K562 (cell line): ENCODE measurements around the gene VPREB1. TPM values are rescaled to one million over a fixed set of nuclear protein-coding genes. Genes with fewer than 3 reads are reported as not detected.

Experiments used
- E2F3 ChIP-seq: fragments of 250-450 bp; sonication (Bioruptor Pico); IDR thresholded peaks from 2 replicates; pipeline ENCODE4 v1.4.0; 2020; ENCODE audit warnings: mild to moderate bottlenecking
- GABPA ChIP-seq: fragments of 200-800 bp; sonication (Bioruptor generic); conservative IDR thresholded peaks from 2 replicates; pipeline ENCODE4 v1.6.1; 2016; ENCODE audit warnings: low read depth, missing genetic modification characterization, missing compliant biosample characterization
- HNRNPH1 ChIP-seq: fragments of 200-400 bp; formaldehyde crosslinking; optimal IDR thresholded peaks from 2 replicates; pipeline ENCODE3; 2017; ENCODE audit warnings: low read depth, mild to moderate bottlenecking, low read length, moderate library complexity
- MED1 ChIP-seq: sonication (generic); formaldehyde crosslinking; IDR thresholded peaks from 2 replicates; pipeline ENCODE4 v1.8.1; 2023; ENCODE audit warnings: missing genetic modification reagents, borderline replicate concordance
- PRMT5 ChIP-seq: sonication (generic); formaldehyde crosslinking; IDR thresholded peaks from 2 replicates; pipeline ENCODE4 v1.5.0; 2020; ENCODE audit warnings: missing genetic modification reagents
- ZNF79 ChIP-seq: fragments of 250-450 bp; sonication (Bioruptor Pico); IDR thresholded peaks from 2 replicates; pipeline ENCODE4 v1.4.0; 2020; ENCODE audit warnings: low read depth, mild to moderate bottlenecking, moderate library complexity
- polyA plus RNA-seq, 8 experiments: library from polyadenylated mRNA; depleted of rRNA in 4 of 8; stranded (reverse) in 5 of 8; unstranded in 3 of 8; fragments of >200 nt; fragmentation: Nextera tagmentation in 2 of 8; fragmentation: Illumina TruSeq in 1 of 8; extraction: Ambion mirVana in 2 of 8; extraction: Trizol in 1 of 8; gene quantifications; 2 replicates each; pipeline versions ENCODE4 v1.2.1 to v1.2.3, GENCODE V29; 2011 to 2014; ENCODE audit warnings: inconsistent platforms in 1 of 8, missing spikeins in 1 of 8
- total RNA-seq, 7 experiments: library from RNA; depleted of rRNA in 6 of 7; stranded (reverse); fragments of >200 nt in 6 of 7; fragmentation: Illumina TruSeq in 2 of 7; extraction: Trizol in 2 of 7; gene quantifications; 2 replicates each; pipeline versions ENCODE4 v1.2.1 to v1.2.3, GENCODE V29; 2011 to 2021; ENCODE audit warnings: low replicate concordance in 1 of 7
- TF ChIP-seq, protein P1 (sequence below): fragments of 450-650 bp; IDR thresholded peaks from 2 replicates; pipeline ENCODE4 v1.6.1; 2018; ENCODE audit warnings: mild to moderate bottlenecking, low read depth; ENCODE audit not compliant: partially characterized antibody
- TF ChIP-seq, protein P2 (sequence below), 2 experiments: IDR thresholded peaks; 2 replicates each; pipeline ENCODE4 v1.6.1; 2012; ENCODE audit warnings: improper control_type of control experiment in 2 of 2, low read depth in 2 of 2, low read length in 2 of 2, borderline replicate concordance in 1 of 2
- TF ChIP-seq, protein P3 (sequence below): sonication (generic); formaldehyde crosslinking; IDR thresholded peaks from 2 replicates; pipeline ENCODE4 v1.8.1; 2023; ENCODE audit warnings: missing genetic modification reagents, mild to moderate bottlenecking, borderline replicate concordance

Gene VPREB1
- total and polyA plus RNA-seq, 9 of the 15 experiments (the other 6 are each of a cell fraction or from before 2014, with no cell fraction given), result not detected

DNA sequence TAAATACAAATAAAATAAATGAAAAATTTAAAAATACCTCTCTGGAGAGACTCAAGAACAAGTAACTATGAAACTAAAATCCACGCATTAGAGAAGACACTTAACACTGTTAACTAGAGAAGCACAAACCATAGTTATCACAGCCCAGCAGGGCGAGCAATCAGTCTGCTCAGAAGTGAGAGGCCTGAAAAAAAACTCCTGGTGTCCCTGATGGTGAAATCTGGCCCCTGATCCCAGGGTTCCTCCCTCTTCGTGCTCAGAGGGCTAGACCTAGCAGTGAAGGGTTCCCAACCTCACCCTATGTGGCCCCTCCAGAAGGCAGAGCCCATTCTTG lies 49.7 kb upstream of the VPREB1 start (continued):
- TF ChIP-seq, protein P1, sequence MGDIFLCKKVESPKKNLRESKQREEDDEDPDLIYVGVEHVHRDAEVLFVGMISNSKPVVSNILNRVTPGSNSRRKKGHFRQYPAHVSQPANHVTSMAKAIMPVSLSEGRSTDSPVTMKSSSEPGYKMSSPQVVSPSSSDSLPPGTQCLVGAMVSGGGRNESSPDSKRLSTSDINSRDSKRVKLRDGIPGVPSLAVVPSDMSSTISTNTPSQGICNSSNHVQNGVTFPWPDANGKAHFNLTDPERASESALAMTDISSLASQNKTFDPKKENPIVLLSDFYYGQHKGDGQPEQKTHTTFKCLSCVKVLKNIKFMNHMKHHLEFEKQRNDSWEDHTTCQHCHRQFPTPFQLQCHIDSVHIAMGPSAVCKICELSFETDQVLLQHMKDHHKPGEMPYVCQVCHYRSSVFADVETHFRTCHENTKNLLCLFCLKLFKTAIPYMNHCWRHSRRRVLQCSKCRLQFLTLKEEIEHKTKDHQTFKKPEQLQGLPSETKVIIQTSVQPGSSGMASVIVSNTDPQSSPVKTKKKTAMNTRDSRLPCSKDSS, result no peak
- TF ChIP-seq GABPA (tag), result no peak
- 0 out of 2 replicates have a peak, but pooled peaks have one; percentile 45 for TF ChIP-seq PRMT5 (CRISPR knock-in tag)
- TF ChIP-seq E2F3 (CRISPR knock-in tag), result no peak
- TF ChIP-seq, protein P2, sequence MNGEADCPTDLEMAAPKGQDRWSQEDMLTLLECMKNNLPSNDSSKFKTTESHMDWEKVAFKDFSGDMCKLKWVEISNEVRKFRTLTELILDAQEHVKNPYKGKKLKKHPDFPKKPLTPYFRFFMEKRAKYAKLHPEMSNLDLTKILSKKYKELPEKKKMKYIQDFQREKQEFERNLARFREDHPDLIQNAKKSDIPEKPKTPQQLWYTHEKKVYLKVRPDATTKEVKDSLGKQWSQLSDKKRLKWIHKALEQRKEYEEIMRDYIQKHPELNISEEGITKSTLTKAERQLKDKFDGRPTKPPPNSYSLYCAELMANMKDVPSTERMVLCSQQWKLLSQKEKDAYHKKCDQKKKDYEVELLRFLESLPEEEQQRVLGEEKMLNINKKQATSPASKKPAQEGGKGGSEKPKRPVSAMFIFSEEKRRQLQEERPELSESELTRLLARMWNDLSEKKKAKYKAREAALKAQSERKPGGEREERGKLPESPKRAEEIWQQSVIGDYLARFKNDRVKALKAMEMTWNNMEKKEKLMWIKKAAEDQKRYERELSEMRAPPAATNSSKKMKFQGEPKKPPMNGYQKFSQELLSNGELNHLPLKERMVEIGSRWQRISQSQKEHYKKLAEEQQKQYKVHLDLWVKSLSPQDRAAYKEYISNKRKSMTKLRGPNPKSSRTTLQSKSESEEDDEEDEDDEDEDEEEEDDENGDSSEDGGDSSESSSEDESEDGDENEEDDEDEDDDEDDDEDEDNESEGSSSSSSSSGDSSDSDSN (IDR thresholded peaks at IDR 0.05; ENCODE audit: borderline replicate concordance in 1 of 2, low read depth in 2 of 2, low read length in 2 of 2), result no peak
- TF ChIP-seq, protein P3, sequence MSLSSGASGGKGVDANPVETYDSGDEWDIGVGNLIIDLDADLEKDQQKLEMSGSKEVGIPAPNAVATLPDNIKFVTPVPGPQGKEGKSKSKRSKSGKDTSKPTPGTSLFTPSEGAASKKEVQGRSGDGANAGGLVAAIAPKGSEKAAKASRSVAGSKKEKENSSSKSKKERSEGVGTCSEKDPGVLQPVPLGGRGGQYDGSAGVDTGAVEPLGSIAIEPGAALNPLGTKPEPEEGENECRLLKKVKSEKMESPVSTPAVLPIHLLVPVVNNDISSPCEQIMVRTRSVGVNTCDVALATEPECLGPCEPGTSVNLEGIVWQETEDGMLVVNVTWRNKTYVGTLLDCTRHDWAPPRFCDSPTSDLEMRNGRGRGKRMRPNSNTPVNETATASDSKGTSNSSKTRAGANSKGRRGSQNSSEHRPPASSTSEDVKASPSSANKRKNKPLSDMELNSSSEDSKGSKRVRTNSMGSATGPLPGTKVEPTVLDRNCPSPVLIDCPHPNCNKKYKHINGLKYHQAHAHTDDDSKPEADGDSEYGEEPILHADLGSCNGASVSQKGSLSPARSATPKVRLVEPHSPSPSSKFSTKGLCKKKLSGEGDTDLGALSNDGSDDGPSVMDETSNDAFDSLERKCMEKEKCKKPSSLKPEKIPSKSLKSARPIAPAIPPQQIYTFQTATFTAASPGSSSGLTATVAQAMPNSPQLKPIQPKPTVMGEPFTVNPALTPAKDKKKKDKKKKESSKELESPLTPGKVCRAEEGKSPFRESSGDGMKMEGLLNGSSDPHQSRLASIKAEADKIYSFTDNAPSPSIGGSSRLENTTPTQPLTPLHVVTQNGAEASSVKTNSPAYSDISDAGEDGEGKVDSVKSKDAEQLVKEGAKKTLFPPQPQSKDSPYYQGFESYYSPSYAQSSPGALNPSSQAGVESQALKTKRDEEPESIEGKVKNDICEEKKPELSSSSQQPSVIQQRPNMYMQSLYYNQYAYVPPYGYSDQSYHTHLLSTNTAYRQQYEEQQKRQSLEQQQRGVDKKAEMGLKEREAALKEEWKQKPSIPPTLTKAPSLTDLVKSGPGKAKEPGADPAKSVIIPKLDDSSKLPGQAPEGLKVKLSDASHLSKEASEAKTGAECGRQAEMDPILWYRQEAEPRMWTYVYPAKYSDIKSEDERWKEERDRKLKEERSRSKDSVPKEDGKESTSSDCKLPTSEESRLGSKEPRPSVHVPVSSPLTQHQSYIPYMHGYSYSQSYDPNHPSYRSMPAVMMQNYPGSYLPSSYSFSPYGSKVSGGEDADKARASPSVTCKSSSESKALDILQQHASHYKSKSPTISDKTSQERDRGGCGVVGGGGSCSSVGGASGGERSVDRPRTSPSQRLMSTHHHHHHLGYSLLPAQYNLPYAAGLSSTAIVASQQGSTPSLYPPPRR (CRISPR knock-in tag), result no peak
- no peak for TF ChIP-seq HNRNPH1
- no peak for TF ChIP-seq MED1 (CRISPR knock-in tag)
- no peak for TF ChIP-seq ZNF79 (CRISPR knock-in tag)
